ENCODE measurements around the gene FAM13C. TPM values are rescaled to one million over a fixed set of nuclear protein-coding genes. Genes with fewer than 3 reads are reported as not detected.

FAM13C gene
- polyA plus RNA-seq, 1 of the 3 experiments (the other 2 are of a cell fraction), result 7.6 TPM

DNA sequence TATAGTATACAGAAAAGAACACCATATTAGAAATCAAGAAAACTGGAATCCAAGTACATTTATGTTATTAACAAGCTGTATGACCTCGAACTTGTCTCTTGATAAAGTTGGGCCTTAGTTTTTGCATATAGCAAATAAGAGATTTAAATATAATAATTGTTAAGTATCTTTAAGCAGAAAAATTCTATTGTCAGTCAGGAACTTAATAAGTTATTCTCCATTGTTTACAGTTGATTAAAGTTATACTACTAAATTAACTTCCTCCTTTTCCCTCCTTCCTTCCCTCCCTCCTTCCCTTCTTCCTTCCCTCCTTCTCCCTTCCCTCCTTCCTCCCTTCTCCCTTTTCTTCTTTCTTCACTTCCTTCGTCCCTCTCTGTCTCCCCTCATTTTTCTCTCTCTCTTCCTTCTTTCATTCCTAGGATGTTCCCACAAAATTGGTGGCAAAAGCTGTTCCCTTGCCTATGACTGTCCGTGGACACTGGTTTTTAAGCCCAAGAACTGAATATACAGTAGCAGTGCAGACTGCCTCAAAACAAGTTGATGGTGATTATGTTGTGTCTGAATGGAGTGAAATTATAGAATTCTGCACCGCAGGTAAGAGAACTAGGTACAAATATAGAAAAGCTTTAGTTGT, 126.2 kb downstream of the FAM13C start:
- H3K79me2 ChIP-seq (ENCODE audit: insufficient read depth), result no peaks in the 10 kb centered on the region
- CTCF ChIA-PET, result interaction anchor here (0.6 to 2.5 kb wide), 11 partner anchors 131 to 822 kb away, joined by 3 to 11 read pairs (median 4); no protein-coding TSS in a partner anchor
- 86% methylated on average over 4 of the region's 4 CpGs for WGBS (ENCODE audit: low lambda C conversion rate)
- no peaks in the 10 kb centered on the region for H4K20me1 ChIP-seq (ENCODE audit: insufficient read depth)
- TF ChIP-seq RFX5 (IDR thresholded peaks at IDR 0.05; ENCODE audit: low read length), result no peak
- TF ChIP-seq RCOR1 (IDR thresholded peaks at IDR 0.05; ENCODE audit: low read length), result no peak
- no peak for TF ChIP-seq ELF1 (IDR thresholded peaks at IDR 0.05)
- TF ChIP-seq RXRA (IDR thresholded peaks at IDR 0.05; ENCODE audit: borderline replicate concordance, low read depth), result no peak
- TF ChIP-seq, protein P1, sequence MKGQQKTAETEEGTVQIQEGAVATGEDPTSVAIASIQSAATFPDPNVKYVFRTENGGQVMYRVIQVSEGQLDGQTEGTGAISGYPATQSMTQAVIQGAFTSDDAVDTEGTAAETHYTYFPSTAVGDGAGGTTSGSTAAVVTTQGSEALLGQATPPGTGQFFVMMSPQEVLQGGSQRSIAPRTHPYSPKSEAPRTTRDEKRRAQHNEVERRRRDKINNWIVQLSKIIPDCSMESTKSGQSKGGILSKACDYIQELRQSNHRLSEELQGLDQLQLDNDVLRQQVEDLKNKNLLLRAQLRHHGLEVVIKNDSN (IDR thresholded peaks at IDR 0.05; ENCODE audit: borderline replicate concordance, low read depth), result no peak
- TF ChIP-seq RAD21 (IDR thresholded peaks at IDR 0.05; ENCODE audit: low read length), result no peak
- TF ChIP-seq, protein P2, sequence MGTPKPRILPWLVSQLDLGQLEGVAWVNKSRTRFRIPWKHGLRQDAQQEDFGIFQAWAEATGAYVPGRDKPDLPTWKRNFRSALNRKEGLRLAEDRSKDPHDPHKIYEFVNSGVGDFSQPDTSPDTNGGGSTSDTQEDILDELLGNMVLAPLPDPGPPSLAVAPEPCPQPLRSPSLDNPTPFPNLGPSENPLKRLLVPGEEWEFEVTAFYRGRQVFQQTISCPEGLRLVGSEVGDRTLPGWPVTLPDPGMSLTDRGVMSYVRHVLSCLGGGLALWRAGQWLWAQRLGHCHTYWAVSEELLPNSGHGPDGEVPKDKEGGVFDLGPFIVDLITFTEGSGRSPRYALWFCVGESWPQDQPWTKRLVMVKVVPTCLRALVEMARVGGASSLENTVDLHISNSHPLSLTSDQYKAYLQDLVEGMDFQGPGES (IDR thresholded peaks at IDR 0.05; ENCODE audit: low read depth, low read length), result no peak
- H3F3A ChIP-seq (replicated peaks; ENCODE audit: insufficient read depth), result no peaks in the 10 kb centered on the region
- no peak overlapping the region for H2AFZ ChIP-seq (ENCODE audit: low read depth)
- no peak overlapping the region for H3K4me2 ChIP-seq
- H3K9me2 ChIP-seq, result no peaks in the 10 kb centered on the region; the same call in 1 of the 2 replicates
- peaks cover 7 to 39% of the 10 kb centered on the region in 2 experiments for H3K36me3 ChIP-seq (replicated peaks in 1 of 2; ENCODE audit: control insufficient read depth in 1 of 2, insufficient read depth in 2 of 2, low read length in 1 of 2)
- POLR2A ChIA-PET, result no interaction called here
- H3K27me3 ChIP-seq (ENCODE audit: insufficient read depth), result no peaks in the 10 kb centered on the region
- no peak overlapping the region for H3K4me3 ChIP-seq (ENCODE audit: low read depth in 2 of 2, low read length in 1 of 2)
- no peak overlapping the region for H3K9ac ChIP-seq
- peaks cover 0 to 5% of the 10 kb centered on the region in 2 experiments; a peak in 2 of 4 replicates for H3K4me1 ChIP-seq (ENCODE audit: control insufficient read depth in 1 of 2, insufficient read depth in 2 of 2, low read depth in 1 of 2, low read length in 1 of 2)
- H3K9me3 ChIP-seq, result no peaks in the 10 kb centered on the region
- no peak overlapping the region for H3K27ac ChIP-seq (ENCODE audit: low read depth in 2 of 2, low read length in 1 of 2)
- DNase-seq, result no peak

DNA sequence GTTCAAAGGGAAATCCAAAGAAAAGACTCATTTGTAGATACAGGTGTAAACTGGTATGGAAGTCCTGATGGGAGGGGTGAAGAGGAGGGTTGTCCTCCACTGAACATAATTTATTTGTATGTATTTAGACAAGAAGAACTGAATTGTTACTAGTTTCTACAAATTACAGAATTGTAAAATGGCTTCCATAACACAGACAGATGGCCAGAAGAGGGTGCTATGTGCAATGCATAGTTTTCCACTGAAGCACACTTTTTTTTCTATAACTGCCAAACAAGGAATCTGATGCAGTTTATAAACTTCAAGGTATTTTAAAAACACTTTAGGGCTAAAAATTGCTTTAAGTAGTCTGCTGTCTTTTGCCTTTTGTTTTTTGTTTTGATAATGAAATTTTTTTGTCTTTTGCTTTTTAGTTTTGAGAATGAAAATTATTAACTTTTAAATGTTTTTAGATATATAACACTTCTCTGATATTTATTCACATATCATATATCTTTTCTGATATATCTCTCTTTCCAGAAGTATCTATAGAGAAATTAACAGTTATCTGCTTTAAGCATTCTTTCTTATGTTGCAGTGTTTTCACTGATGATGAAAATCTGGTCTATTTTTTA, 127.4 kb downstream of the FAM13C start:
- TF ChIP-seq, protein P3, sequence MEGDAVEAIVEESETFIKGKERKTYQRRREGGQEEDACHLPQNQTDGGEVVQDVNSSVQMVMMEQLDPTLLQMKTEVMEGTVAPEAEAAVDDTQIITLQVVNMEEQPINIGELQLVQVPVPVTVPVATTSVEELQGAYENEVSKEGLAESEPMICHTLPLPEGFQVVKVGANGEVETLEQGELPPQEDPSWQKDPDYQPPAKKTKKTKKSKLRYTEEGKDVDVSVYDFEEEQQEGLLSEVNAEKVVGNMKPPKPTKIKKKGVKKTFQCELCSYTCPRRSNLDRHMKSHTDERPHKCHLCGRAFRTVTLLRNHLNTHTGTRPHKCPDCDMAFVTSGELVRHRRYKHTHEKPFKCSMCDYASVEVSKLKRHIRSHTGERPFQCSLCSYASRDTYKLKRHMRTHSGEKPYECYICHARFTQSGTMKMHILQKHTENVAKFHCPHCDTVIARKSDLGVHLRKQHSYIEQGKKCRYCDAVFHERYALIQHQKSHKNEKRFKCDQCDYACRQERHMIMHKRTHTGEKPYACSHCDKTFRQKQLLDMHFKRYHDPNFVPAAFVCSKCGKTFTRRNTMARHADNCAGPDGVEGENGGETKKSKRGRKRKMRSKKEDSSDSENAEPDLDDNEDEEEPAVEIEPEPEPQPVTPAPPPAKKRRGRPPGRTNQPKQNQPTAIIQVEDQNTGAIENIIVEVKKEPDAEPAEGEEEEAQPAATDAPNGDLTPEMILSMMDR (IDR thresholded peaks at IDR 0.05), result peak; percentile 82
- TF ChIP-seq EP300 (IDR thresholded peaks at IDR 0.05; ENCODE audit: borderline replicate concordance in 1 of 2, low read depth in 1 of 2, low read length in 1 of 2) (no peak), TCF12 (IDR thresholded peaks at IDR 0.05) (peak; percentile 12; the same call in 1 of the 2 replicates), YY1 (IDR thresholded peaks at IDR 0.05; ENCODE audit: low read depth) (peak; percentile 86; the same call in 1 of the 2 replicates), RAD21 (IDR thresholded peaks at IDR 0.05; ENCODE audit: low read length) (peak; percentile 62), SMC3 (IDR thresholded peaks at IDR 0.05; ENCODE audit: low read depth, low read length) (peak; percentile 55)
- TF ChIP-seq, protein P4, sequence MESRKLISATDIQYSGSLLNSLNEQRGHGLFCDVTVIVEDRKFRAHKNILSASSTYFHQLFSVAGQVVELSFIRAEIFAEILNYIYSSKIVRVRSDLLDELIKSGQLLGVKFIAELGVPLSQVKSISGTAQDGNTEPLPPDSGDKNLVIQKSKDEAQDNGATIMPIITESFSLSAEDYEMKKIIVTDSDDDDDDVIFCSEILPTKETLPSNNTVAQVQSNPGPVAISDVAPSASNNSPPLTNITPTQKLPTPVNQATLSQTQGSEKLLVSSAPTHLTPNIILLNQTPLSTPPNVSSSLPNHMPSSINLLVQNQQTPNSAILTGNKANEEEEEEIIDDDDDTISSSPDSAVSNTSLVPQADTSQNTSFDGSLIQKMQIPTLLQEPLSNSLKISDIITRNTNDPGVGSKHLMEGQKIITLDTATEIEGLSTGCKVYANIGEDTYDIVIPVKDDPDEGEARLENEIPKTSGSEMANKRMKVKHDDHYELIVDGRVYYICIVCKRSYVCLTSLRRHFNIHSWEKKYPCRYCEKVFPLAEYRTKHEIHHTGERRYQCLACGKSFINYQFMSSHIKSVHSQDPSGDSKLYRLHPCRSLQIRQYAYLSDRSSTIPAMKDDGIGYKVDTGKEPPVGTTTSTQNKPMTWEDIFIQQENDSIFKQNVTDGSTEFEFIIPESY (IDR thresholded peaks at IDR 0.05; ENCODE audit: borderline replicate concordance, low read depth), result no peak
- POLR2A ChIA-PET, result no interaction called here
- no peaks in the 10 kb centered on the region for H3K27me3 ChIP-seq (ENCODE audit: insufficient read depth)
- CTCF ChIA-PET, result interaction anchor here (2.5 kb wide), 2 partner anchors 283 to 345 kb away, joined by 10 to 11 read pairs; no protein-coding TSS in a partner anchor
- no peak overlapping the region for H3K4me2 ChIP-seq
- no peaks in the 10 kb centered on the region for H4K20me1 ChIP-seq (ENCODE audit: insufficient read depth)
- no peak overlapping the region for H3K27ac ChIP-seq (ENCODE audit: low read depth in 2 of 2, low read length in 1 of 2)
- H2AFZ ChIP-seq (ENCODE audit: low read depth), result peak overlapping the region; percentile 40; the same call in 1 of the 2 replicates
- no peaks in the 10 kb centered on the region for H3K79me2 ChIP-seq (ENCODE audit: insufficient read depth)
- H3K9me2 ChIP-seq, result no peaks in the 10 kb centered on the region; the same call in 1 of the 2 replicates
- no peak overlapping the region for H3K4me3 ChIP-seq (ENCODE audit: low read depth in 2 of 2, low read length in 1 of 2)
- H3K9ac ChIP-seq, result no peak overlapping the region
- peaks cover 7 to 36% of the 10 kb centered on the region in 2 experiments for H3K36me3 ChIP-seq (replicated peaks in 1 of 2; ENCODE audit: control insufficient read depth in 1 of 2, insufficient read depth in 2 of 2, low read length in 1 of 2)
- no peak for DNase-seq
- H3F3A ChIP-seq (replicated peaks; ENCODE audit: insufficient read depth), result no peaks in the 10 kb centered on the region
- H3K9me3 ChIP-seq, result no peaks in the 10 kb centered on the region
- H3K4me1 ChIP-seq (ENCODE audit: control insufficient read depth in 1 of 2, insufficient read depth in 2 of 2, low read depth in 1 of 2, low read length in 1 of 2), result peaks cover 0 to 5% of the 10 kb centered on the region in 2 experiments; a peak in 2 of 4 replicates
